GM23338 (cell line): Measurements from ENCODE around the gene VMP1. TPM values are rescaled to one million over a fixed set of nuclear protein-coding genes. Genes with fewer than 3 reads are reported as not detected.
"Not testable (repeated sequence)": the region's sequence is repeated elsewhere in the genome, so short reads cannot be mapped to it uniquely, and the experiment has no call there.

Source experiments
- ATAC-seq: fragments of 200-7000 bp; cut with Tn5 transposase; 3 replicates; pipeline ENCODE4 v1.9.1; 2020
- DNase-seq: peaks from one replicate; pipeline ENCODE4 v3.0.0-alpha.2; 2015; ENCODE audit warnings: low spot score
- H2AFZ ChIP-seq: fragments of 200-600 bp; sonication (generic); 2 replicates; pipeline ENCODE4 v1.8.0; 2016; ENCODE audit warnings: antibody characterized with exemption, mild to moderate bottlenecking, moderate library complexity
- H3F3A ChIP-seq: fragments of 200-600 bp; sonication (generic); replicated peaks from 2 replicates; pipeline ENCODE4 v1.8.0; 2017; ENCODE audit warnings: antibody characterized with exemption, mixed run types, low read depth
- H3K27ac ChIP-seq: fragments of 200-600 bp; sonication (generic); 2 replicates; pipeline ENCODE4 v1.6.1; 2016; ENCODE audit warnings: low read depth
- H3K27me3 ChIP-seq: fragments of 200-600 bp; sonication (generic); 2 replicates; pipeline ENCODE4 v1.8.0; 2016; ENCODE audit warnings: mild to moderate bottlenecking, mixed run types, moderate library complexity; ENCODE audit not compliant: insufficient read depth
- H3K36me3 ChIP-seq: fragments of 200-600 bp; sonication (generic); 2 replicates; pipeline ENCODE4 v1.8.0; 2016; ENCODE audit warnings: mild to moderate bottlenecking; ENCODE audit not compliant: insufficient read depth
- H3K4me1 ChIP-seq: fragments of 200-600 bp; sonication (generic); 2 replicates; pipeline ENCODE4 v1.8.0; 2016; ENCODE audit warnings: mild to moderate bottlenecking, moderate library complexity; ENCODE audit not compliant: insufficient read depth
- H3K4me2 ChIP-seq: fragments of 200-600 bp; sonication (generic); 2 replicates; pipeline ENCODE4 v1.7.1; 2017; ENCODE audit warnings: mixed run types
- H3K4me3 ChIP-seq: fragments of 200-600 bp; sonication (generic); 2 replicates; pipeline ENCODE4 v1.6.1; 2016; ENCODE audit warnings: mixed run types
- H3K79me2 ChIP-seq: fragments of 200-600 bp; sonication (generic); replicated peaks from 2 replicates; pipeline ENCODE4 v1.8.0; 2017; ENCODE audit warnings: mild to moderate bottlenecking; ENCODE audit not compliant: insufficient read depth
- H3K9me2 ChIP-seq: fragments of 200-600 bp; sonication (generic); 2 replicates; pipeline ENCODE4 v1.8.0; 2017; ENCODE audit not compliant: insufficient read depth
- H4K20me1 ChIP-seq: fragments of 200-600 bp; sonication (generic); replicated peaks from 2 replicates; pipeline ENCODE4 v1.8.0; 2017; ENCODE audit warnings: mild to moderate bottlenecking; ENCODE audit not compliant: insufficient read depth
- H3K27ac Mint-ChIP-seq: 2 replicates; pipeline ENCODE4 v1.8.0; 2020; ENCODE audit warnings: inconsistent platforms, mild to moderate bottlenecking, moderate library complexity, mixed read lengths
- H3K27me3 Mint-ChIP-seq: 3 replicates; pipeline ENCODE4 v1.8.0; 2022; ENCODE audit warnings: low read depth, mild to moderate bottlenecking, moderate library complexity, mixed read lengths, inconsistent platforms; ENCODE audit not compliant: insufficient read depth, poor library complexity
- H3K36me3 Mint-ChIP-seq: 3 replicates; pipeline ENCODE4 v1.8.0; 2021; ENCODE audit warnings: low read depth, mild to moderate bottlenecking, inconsistent platforms, moderate library complexity, mixed read lengths
- H3K4me1 Mint-ChIP-seq: 3 replicates; pipeline ENCODE4 v1.8.0; 2020; ENCODE audit warnings: mild to moderate bottlenecking, inconsistent platforms, mixed read lengths
- H3K4me3 Mint-ChIP-seq: 3 replicates; pipeline ENCODE4 v1.8.0; 2021; ENCODE audit warnings: moderate library complexity, mild to moderate bottlenecking, inconsistent platforms, mixed read lengths
- H3K9me3 Mint-ChIP-seq: 3 replicates; pipeline ENCODE4 v1.8.0; 2020; ENCODE audit warnings: moderate library complexity, mild to moderate bottlenecking, inconsistent platforms, mixed read lengths
- EZH2phosphoT487 ChIP-seq: fragments of 200-600 bp; sonication (generic); IDR thresholded peaks from one replicate; pipeline ENCODE4 v1.8.1; 2018; ENCODE audit warnings: antibody characterized with exemption; ENCODE audit not compliant: unreplicated experiment
- NANOG ChIP-seq: IDR thresholded peaks from 2 replicates; pipeline ENCODE4 v1.6.1; 2016; ENCODE audit warnings: antibody characterized with exemption, borderline replicate concordance
- POLR2AphosphoS5 ChIP-seq: IDR thresholded peaks from 2 replicates; pipeline ENCODE4 v1.6.1; 2016; ENCODE audit warnings: antibody characterized with exemption, low read depth
- polyA plus RNA-seq: library from polyadenylated mRNA; unstranded; fragments of >200 nt; fragmentation: Nextera tagmentation; extraction: Ambion mirVana; gene quantifications from 2 replicates; pipeline ENCODE4 v1.2.1, GENCODE V29; 2016
- total RNA-seq: library from RNA; depleted of rRNA; stranded (reverse); fragments of >200 nt; shearing (Covaris generic); gene quantifications from 2 replicates; pipeline ENCODE4 v1.2.3, GENCODE V29; 2014
- TF ChIP-seq, protein P1 (sequence below): IDR thresholded peaks from one replicate; pipeline ENCODE4 v1.6.1; 2018; ENCODE audit warnings: antibody characterized with exemption; ENCODE audit not compliant: unreplicated experiment

Gene VMP1
- total and polyA plus RNA-seq, 2 experiments from 2014 or later: 70.1 to 112 TPM

- peaks cover 7% of the 10 kb centered on the region; the same call in 1 of the 2 replicates for H3K36me3 ChIP-seq
- no peaks in the 10 kb centered on the region for H3K27me3 ChIP-seq
- peak; percentile 93 for DNase-seq
- 0 out of 2 replicates have a peak, but pooled peaks cover 8% of the 10 kb centered on the region for H3F3A ChIP-seq
- ATAC-seq: peak; percentile 41
- H3K4me2 ChIP-seq: peak overlapping the region; percentile 64
- peak overlapping the region; percentile 94 for H3K27ac ChIP-seq
- no peaks in the 10 kb centered on the region for H3K9me2 ChIP-seq
- Mint-ChIP-seq H3K36me3 (peaks cover 58% of the 10 kb centered on the region), H3K27me3 (peaks cover 63% of the 10 kb centered on the region), H3K4me3 (peak overlapping the region; percentile 99), H3K9me3 (peaks cover 15% of the 10 kb centered on the region; the same call in 2 of the 3 replicates), H3K27ac (peak overlapping the region; percentile 100), H3K4me1 (peaks cover 28% of the 10 kb centered on the region)
- H4K20me1 ChIP-seq: no peaks in the 10 kb centered on the region
- no peak overlapping the region for H2AFZ ChIP-seq
- peaks cover 3% of the 10 kb centered on the region; the same call in 1 of the 2 replicates for H3K4me1 ChIP-seq
- H3K79me2 ChIP-seq: peaks cover 34% of the 10 kb centered on the region
- peak; percentile 44; the same call in 1 of the 2 replicates for TF ChIP-seq POLR2AphosphoS5
- no peak for TF ChIP-seq EZH2phosphoT487
- peak; percentile 81 for TF ChIP-seq NANOG
- TF ChIP-seq, protein P1, sequence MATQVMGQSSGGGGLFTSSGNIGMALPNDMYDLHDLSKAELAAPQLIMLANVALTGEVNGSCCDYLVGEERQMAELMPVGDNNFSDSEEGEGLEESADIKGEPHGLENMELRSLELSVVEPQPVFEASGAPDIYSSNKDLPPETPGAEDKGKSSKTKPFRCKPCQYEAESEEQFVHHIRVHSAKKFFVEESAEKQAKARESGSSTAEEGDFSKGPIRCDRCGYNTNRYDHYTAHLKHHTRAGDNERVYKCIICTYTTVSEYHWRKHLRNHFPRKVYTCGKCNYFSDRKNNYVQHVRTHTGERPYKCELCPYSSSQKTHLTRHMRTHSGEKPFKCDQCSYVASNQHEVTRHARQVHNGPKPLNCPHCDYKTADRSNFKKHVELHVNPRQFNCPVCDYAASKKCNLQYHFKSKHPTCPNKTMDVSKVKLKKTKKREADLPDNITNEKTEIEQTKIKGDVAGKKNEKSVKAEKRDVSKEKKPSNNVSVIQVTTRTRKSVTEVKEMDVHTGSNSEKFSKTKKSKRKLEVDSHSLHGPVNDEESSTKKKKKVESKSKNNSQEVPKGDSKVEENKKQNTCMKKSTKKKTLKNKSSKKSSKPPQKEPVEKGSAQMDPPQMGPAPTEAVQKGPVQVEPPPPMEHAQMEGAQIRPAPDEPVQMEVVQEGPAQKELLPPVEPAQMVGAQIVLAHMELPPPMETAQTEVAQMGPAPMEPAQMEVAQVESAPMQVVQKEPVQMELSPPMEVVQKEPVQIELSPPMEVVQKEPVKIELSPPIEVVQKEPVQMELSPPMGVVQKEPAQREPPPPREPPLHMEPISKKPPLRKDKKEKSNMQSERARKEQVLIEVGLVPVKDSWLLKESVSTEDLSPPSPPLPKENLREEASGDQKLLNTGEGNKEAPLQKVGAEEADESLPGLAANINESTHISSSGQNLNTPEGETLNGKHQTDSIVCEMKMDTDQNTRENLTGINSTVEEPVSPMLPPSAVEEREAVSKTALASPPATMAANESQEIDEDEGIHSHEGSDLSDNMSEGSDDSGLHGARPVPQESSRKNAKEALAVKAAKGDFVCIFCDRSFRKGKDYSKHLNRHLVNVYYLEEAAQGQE: no peak
- peak overlapping the region; percentile 69 for H3K4me3 ChIP-seq
These were observed 133.1 kb downstream of the VMP1 start for GRCh38 chr17:59840329-59841090.

DNA sequence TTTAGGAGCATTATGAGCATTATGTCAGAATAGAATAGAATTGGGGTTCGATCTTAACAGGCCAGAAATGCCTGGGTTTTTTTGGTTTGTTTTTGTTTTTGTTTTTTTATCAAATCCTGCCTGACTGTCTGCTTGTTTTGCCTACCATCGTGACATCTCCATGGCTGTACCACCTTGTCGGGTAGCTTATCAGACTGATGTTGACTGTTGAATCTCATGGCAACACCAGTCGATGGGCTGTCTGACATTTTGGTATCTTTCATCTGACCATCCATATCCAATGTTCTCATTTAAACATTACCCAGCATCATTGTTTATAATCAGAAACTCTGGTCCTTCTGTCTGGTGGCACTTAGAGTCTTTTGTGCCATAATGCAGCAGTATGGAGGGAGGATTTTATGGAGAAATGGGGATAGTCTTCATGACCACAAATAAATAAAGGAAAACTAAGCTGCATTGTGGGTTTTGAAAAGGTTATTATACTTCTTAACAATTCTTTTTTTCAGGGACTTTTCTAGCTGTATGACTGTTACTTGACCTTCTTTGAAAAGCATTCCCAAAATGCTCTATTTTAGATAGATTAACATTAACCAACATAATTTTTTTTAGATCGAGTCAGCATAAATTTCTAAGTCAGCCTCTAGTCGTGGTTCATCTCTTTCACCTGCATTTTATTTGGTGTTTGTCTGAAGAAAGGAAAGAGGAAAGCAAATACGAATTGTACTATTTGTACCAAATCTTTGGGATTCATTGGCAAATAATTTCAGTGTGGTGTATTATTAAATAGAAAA lies 133.8 kb downstream of the VMP1 start:
- DNase-seq, H3F3A ChIP-seq, H2AFZ ChIP-seq, H3K9me2 ChIP-seq, H4K20me1 ChIP-seq, ATAC-seq, H3K27me3 ChIP-seq, H3K36me3 ChIP-seq: not testable (repeated sequence)
- H3K9me3 Mint-ChIP-seq: peaks cover 15% of the 10 kb centered on the region; the same call in 2 of the 3 replicates
- peaks cover 34% of the 10 kb centered on the region for H3K4me1 Mint-ChIP-seq
- H3K36me3 Mint-ChIP-seq: peaks cover 58% of the 10 kb centered on the region
- Histone ChIP-seq H3K4me2 (peak overlapping the region; percentile 64), H3K27ac (peak overlapping the region; percentile 94), H3K79me2 (peaks cover 34% of the 10 kb centered on the region), H3K4me1 (peaks cover 10% of the 10 kb centered on the region), H3K4me3 (peak overlapping the region; percentile 69)
- H3K27ac Mint-ChIP-seq: peak overlapping the region; percentile 100
- peaks cover 67% of the 10 kb centered on the region for H3K27me3 Mint-ChIP-seq
- peak overlapping the region; percentile 99 for H3K4me3 Mint-ChIP-seq

DNA sequence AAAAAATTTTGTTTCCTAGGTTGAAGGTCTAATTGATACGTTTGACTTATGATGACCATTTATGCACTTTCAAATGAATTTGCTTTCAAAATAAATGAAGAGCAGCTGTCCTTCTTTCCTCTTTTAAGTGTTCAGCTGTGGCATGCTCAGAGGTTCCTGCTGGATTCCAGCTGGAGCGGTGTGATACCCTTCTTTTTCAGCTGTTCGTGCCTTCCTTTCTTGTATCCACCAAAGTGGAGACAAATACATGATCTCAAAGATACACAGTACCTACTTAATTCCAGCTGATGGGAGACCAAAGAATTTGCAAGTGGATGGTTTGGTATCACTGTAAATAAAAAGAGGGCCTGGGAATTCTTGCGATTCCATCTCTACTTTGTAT lies 134.4 kb downstream of the VMP1 start:
- not testable (repeated sequence) for H3K9me2 ChIP-seq, H2AFZ ChIP-seq, H3F3A ChIP-seq, ATAC-seq, H3K36me3 ChIP-seq, DNase-seq, H4K20me1 ChIP-seq, H3K27me3 ChIP-seq
- Histone ChIP-seq H3K4me3 (peak overlapping the region; percentile 69), H3K4me1 (peaks cover 16% of the 10 kb centered on the region), H3K79me2 (peaks cover 34% of the 10 kb centered on the region), H3K27ac (peak overlapping the region; percentile 94; the same call in 1 of the 2 replicates), H3K4me2 (peak overlapping the region; percentile 64)
- H3K4me1 Mint-ChIP-seq: peaks cover 36% of the 10 kb centered on the region
- peak overlapping the region; percentile 92 for H3K27ac Mint-ChIP-seq
- peaks cover 15% of the 10 kb centered on the region; the same call in 2 of the 3 replicates for H3K9me3 Mint-ChIP-seq
- peaks cover 58% of the 10 kb centered on the region for H3K36me3 Mint-ChIP-seq
- peak overlapping the region; percentile 99 for H3K4me3 Mint-ChIP-seq
- H3K27me3 Mint-ChIP-seq: peaks cover 67% of the 10 kb centered on the region
